Measurements from ENCODE around the gene SIDT1.

DNA sequence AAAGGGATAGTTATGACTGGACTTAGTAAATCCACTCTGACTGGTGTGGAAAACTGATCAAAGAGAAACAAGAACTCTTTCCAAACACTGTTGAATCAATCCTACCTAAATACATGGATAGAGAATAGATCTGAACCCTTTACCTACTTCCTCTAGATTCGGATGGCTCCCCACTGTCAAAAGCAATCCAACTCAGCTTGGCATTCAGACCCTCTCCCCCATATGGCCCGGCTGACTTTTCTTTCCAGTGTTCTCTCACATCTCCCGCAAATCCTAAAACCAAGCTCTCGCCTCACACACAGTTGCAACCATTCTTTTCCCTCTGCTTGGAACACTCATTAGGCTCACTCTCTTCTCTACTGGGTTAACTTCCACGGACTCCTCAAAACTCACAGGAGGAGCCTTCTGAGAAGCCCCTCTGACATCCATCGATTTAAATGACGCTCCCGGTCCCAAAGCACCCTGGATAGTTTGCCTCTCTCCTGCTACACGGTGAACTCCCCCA lies 18.0 kb upstream of the SIDT1 start:
- TF ChIP-seq POLR2AphosphoS5 (IDR thresholded peaks at IDR 0.05; ENCODE audit: low read depth, low read length) (no peak), POLR2A (IDR thresholded peaks at IDR 0.05; ENCODE audit: low read depth, low read length) (no peak), TAF1 (IDR thresholded peaks at IDR 0.05; ENCODE audit: low read depth, low read length) (no peak), SPI1 (IDR thresholded peaks at IDR 0.05; ENCODE audit: low read depth, low read length) (no peak), PAX5 (IDR thresholded peaks at IDR 0.05; ENCODE audit: insufficient read depth, low read length, severe bottlenecking) (no peak), POU2F2 (IDR thresholded peaks at IDR 0.05; ENCODE audit: low read depth, low read length) (no peak)
